Dermis blood vessel endothelial cell (primary cell): ENCODE measurements around the gene TSPAN4. TPM values are rescaled to one million over a fixed set of nuclear protein-coding genes. Genes with fewer than 3 reads are reported as not detected.

Source experiments
- DNase-seq: peaks from one replicate; pipeline ENCODE4 v3.0.0; 2010
- total RNA-seq: library from RNA; depleted of rRNA; stranded (reverse); fragments of >200 nt; gene quantifications from 2 replicates; pipeline ENCODE4 v1.2.3, GENCODE V29; 2014

TSPAN4 gene
- total RNA-seq, 1 donor from 2014 or later: 179 TPM

- DNase-seq: no peak
Observed at GRCh38 chr11:836700-837099, 6.0 kb upstream of the TSPAN4 start.

DNA sequence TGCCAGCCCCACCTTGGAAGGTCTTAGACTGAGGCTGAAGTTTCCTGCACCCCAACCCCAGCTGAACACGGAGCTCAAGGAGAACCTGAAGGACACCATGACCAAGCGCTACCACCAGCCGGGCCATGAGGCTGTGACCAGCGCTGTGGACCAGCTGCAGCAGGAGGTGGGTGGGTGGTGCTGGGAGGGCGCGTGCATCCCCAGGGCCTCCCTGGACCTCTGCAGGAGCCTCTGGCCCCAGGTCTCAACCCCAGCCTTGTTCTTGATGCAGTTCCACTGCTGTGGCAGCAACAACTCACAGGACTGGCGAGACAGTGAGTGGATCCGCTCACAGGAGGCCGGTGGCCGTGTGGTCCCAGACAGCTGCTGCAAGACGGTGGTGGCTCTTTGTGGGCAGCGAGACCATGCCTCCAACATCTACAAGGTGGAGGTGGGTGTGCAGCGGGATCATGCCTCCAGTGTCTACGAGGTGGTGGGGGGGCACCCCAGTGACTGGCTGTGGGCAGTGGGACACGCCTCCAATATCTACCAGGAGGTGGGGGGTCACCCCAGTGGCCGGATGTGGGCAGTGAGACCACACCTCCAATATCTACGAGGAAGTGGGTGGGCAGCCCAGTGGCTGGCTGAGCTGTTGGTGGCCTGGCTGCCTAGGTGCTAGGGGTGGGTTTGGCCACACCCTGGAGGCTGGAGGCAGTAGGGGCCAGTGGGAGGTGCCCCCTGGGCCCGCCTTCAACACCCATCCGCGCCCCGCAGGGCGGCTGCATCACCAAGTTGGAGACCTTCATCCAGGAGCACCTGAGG lies 5.3 kb upstream of the TSPAN4 start:
- no peak for DNase-seq

- no peak for DNase-seq
Observed at GRCh38 chr11:837990-838307, 4.7 kb upstream of the TSPAN4 start.

DNA sequence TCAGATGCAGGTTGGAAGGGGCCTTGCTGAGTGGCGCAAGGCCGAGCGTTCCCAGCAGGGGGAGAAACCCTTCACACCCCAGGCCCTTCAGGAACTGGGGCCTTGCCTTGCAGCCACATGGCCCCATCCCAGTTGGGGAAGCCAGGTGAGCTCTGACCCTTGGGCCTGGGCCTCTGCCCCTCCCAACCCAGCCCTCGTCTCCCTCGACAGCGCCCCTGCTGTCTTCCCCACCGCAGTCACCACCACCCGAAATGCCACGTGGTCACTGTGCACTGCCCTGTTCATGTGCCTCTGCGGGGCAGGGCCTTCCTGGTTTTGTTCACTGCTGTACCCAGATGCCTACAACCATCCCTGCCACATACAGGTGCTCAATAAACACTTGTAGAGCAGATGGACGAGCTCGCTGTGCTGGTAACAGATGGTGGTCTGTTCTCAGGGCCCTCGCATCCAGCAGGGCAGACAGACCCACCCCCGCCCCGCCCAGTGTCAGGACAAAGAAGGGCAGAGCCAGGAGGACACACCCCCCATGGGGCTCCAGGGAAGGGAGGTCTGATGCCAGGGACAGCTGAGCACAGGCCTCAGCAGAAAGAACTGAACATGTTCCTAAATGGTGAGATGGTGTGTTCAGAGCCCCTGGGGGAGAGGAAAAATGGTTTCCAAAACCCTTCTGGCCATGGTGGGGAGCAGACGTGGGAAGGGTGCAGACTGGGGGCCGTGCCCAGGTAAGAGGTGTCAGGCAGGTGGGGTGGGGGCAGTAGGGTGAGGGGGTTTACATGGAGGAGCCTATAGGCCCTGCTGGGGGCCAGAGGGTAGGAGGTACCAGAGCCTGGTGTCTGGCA lies 4.0 kb upstream of the TSPAN4 start:
- peak; percentile 65 for DNase-seq

DNA sequence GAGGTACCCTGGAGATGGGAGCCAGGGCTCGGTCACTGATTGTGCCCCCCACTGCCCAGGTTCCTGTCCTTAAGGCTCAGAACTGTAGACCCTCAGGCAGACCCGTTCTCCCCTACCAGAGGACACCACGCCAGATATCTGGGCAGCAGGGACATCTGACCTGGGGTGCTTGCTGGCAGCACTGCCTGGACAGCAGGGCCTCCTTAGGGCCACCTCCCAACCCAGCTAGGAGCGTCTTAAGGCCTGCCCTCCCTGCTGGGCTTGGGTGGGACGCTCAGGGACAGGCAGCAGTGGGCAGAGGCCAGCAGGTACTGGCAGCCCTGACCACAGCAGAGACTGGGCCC lies 3.4 kb upstream of the TSPAN4 start:
- DNase-seq: no peak

- peak; percentile 47 for DNase-seq
Observed at GRCh38 chr11:839875-840617, 2.6 kb upstream of the TSPAN4 start.

DNA sequence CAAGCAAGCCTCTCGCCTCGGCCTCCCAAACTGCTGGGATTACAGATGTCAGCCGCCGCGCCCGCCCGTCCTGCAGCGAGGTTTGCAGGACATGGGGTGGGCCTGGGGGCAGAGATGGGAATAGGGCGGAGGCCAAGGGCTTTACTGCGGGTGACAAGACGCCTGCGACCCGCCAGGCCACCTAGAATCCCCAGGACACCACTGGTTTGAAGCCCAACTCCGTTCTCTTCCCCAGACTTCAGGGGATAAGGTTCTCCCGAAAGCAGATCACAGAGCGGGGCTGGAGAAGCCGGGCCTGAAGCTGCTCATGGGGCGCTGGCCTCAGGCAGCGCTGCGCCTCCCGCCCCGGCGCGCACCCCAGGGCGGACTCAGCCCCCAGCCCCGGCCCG lies 677 bp upstream of the TSPAN4 start:
- peak; percentile 50 for DNase-seq

DNA sequence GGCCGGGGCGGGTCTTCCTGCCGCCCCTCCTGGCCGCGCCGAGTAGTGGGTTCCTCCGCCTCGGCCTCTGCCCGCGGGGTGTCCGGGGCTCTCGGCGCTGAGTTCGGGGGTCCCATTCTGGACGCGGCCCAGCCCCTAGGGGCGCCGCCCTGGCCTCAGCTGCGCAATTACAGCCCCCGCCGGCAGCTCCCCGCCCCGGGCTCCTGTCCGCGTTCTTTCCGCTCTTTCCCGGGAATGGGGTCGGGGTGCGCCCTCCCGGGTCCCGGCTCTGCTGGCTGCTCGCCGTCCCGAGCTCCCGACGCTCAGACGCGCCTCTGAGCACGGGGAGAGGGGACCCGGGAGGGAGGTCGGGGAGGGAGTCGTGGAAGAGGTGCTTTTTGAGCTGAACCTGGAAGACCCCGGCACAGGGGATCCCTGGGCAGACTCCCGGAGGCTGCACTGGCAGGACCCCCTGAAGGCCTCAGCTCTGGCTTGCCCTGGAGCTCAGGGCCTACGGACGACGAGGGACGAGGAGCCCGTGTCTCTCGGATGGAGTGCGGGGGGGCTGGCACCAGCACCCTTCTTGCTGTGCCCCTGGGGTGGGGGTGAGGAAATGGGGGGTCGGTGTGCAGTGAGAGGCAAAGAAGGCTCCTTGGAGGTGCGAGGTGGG lies 558 bp downstream of the TSPAN4 start:
- DNase-seq: no peak

GRCh38 chr11:843818-844692 lies 1.4 kb downstream of the TSPAN4 start:
- peak; percentile 96 for DNase-seq

GRCh38 chr11:844693-845644 lies 2.3 kb downstream of the TSPAN4 start:
- DNase-seq: peak; percentile 95

- DNase-seq: peak; percentile 40
Observed at GRCh38 chr11:845872-846495, 3.3 kb downstream of the TSPAN4 start.

- no peak for DNase-seq
Observed at GRCh38 chr11:846496-847098, 3.9 kb downstream of the TSPAN4 start.

DNA sequence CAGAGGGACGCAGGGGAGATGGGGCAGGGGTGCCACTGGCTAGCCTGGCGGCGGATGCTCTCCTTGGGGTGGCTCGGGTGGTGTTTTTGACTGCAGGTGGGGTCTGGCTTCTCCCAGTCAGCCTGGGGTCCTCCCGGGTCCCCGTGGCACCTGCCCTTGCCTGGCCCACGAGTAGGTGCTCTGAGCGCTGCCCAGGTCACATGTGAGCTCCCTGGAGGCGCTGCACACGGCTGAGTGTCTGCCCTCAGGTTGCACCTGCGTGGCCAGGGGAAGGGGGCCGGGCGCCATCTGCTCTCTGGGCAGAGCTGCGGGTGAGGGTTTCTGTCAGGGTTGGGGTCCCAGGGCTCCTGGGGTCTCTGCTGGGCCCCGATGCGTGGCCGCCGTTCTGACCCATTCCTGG lies 5.2 kb downstream of the TSPAN4 start:
- DNase-seq: no peak

DNA sequence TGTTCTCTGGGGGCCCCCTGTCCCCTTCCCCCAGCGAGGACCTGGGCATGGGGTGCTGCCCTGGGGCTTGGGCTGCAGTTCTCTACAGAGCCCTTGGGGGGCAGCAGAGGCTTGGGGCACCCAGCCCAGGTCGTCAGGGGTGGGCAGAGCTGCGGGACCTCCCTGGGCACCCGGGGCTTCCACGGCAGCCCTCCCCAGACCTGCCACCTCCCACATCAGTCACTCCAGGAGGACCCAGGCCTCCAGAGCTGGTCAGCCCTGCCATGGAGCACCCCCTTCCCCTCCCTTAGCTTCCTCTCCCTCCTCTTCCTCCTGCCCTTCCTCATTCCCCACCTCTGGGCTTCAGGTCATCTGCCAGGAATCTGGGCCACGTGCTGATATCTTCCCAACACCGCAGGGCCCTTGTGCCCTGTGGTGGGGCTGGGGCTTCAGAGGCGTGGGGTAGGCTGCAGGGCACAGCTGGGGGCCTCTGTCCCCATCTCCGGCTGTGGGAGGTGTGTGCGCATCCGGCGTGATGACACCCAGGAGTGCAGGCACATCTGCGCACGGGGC lies 5.8 kb downstream of the TSPAN4 start:
- peak; percentile 69 for DNase-seq

DNA sequence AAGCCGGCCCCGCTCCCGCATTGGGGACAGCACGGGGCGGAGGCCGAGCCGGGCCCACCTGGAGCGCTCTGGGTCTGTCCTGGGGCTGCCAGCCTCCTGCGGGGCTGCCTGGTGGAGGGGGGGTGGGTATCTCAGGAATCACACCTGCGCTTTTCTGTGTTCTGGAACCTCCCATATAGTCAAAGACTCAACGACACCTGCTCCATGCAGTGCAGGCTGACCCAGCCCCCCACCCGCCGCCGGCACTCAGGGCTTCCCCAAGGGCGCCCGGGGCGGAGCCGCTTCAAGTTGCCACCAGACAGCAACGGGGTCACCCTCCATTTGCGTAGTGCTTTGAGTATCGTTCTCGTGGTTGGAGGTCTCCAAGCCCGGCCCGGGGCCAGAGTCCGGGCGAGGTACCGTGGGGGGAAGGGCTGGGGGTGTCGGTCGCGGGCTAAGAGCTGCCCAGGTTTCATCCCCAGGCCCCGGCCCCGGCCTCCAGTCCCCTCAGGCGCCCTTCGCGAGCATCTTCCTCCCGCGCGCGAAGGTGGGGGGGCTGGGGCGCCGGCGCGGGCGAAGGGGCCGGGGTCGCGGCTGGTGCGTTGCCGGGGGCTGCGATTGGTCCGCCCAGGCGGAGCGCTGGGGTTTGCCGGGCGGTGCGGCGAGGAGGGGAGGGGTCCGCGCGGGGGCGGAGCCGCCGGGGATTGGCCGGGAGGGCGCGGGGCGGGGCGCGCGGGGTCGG lies 6.6 kb downstream of the TSPAN4 start:
- peak; percentile 46 for DNase-seq

DNA sequence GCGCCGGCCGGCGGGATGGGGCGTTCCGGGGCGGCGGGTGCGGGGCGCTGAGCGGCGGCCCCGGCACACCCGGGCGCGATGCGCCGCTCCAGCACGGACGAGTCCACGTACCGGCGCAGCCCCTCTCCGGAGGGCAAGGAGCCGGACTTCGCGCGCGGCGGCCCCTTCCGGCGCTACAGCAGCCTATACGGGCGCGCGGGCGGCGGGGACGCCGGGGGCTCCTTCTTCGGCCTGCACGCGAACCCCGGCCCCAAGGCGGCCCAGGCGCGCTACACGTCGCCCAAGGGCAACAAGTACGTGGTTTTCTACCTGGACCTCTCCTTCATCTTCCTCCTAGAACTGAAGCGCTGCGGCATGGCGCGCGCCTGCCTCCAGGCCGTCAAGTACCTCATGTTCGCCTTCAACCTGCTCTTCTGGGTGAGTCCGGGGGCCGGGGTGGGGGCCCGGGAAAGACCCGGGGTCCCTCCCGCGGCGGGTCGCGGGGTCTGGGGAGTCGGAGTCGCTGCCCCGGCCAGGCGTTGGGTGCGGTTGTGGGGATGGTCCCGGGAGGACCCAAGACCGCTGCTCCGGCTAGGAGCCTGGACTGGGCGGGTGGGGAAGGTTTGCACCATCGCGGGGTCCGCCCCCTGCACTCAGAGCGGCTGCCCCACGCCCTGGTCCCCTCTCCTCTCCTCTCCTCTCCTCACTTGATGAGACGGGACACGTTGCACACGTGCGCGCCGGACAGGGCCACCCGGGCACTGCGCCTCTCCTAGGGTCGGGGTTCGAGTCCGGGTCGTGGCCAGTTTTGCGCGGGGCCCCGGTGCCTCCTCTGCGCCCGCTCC lies 7.5 kb downstream of the TSPAN4 start:
- no peak for DNase-seq
